NT2/D1 (cell line): Measurements from ENCODE around the gene ASPG.

Experiments used
- DNase-seq: peaks from one replicate; pipeline ENCODE4 v3.0.0-alpha.2; 2011; ENCODE audit warnings: low read depth, low spot score
- H3K27me3 ChIP-seq: 2 replicates; pipeline ENCODE4 v1.6.0; 2011; ENCODE audit warnings: mild to moderate bottlenecking; ENCODE audit not compliant: insufficient read length, insufficient read depth
- H3K36me3 ChIP-seq: 2 replicates; pipeline ENCODE4 v1.6.1; 2011; ENCODE audit warnings: mild to moderate bottlenecking, low read length, mixed read lengths; ENCODE audit not compliant: insufficient read depth, insufficient read length
- H3K4me1 ChIP-seq: 2 replicates; pipeline ENCODE4 v1.5.1; 2011; ENCODE audit not compliant: insufficient read depth, insufficient read length
- H3K4me3 ChIP-seq: 2 replicates; pipeline ENCODE4 v1.5.1; 2011; ENCODE audit warnings: low read depth; ENCODE audit not compliant: insufficient read length
- H3K9ac ChIP-seq: 2 replicates; pipeline ENCODE4 v1.6.0; 2011; ENCODE audit warnings: low read depth; ENCODE audit not compliant: insufficient read length
- H3K9me3 ChIP-seq: 2 replicates; pipeline ENCODE4 v1.5.1; 2011; ENCODE audit warnings: mild to moderate bottlenecking, low read length; ENCODE audit not compliant: insufficient read depth
- SUZ12 ChIP-seq: IDR thresholded peaks from 2 replicates; pipeline ENCODE4 v1.6.1; 2011; ENCODE audit not compliant: insufficient read length, insufficient read depth; ENCODE audit errors: extremely low read depth
- YY1 ChIP-seq: IDR thresholded peaks from 2 replicates; pipeline ENCODE4 v1.6.1; 2011; ENCODE audit not compliant: insufficient read length, insufficient read depth
- ZNF274 ChIP-seq: IDR thresholded peaks from 2 replicates; pipeline ENCODE4 v1.6.1; 2011; ENCODE audit warnings: mild to moderate bottlenecking, low read depth, low read length

ASPG gene

GRCh38 chr14:104078031-104078455, 7.5 kb upstream of the ASPG start:
- H3K9me3 ChIP-seq: peaks cover 12% of the 10 kb centered on the region; the same call in 1 of the 2 replicates
- H3K36me3 ChIP-seq: no peaks in the 10 kb centered on the region
- DNase-seq: peak; percentile 78
- no peak overlapping the region for H3K4me3 ChIP-seq
- no peaks in the 10 kb centered on the region for H3K27me3 ChIP-seq
- H3K9ac ChIP-seq: no peak overlapping the region
- TF ChIP-seq ZNF274 (no peak), SUZ12 (no peak), YY1 (no peak)
- H3K4me1 ChIP-seq: no peaks in the 10 kb centered on the region

GRCh38 chr14:104080376-104081260, 4.9 kb upstream of the ASPG start:
- Histone ChIP-seq H3K4me3 (no peak overlapping the region), H3K36me3 (no peaks in the 10 kb centered on the region), H3K9me3 (no peaks in the 10 kb centered on the region), H3K9ac (no peak overlapping the region), H3K27me3 (peaks cover under 1% of the 10 kb centered on the region), H3K4me1 (no peaks in the 10 kb centered on the region)
- no peak for TF ChIP-seq ZNF274
- no peak for TF ChIP-seq SUZ12
- no peak for TF ChIP-seq YY1
- DNase-seq: no peak

DNA sequence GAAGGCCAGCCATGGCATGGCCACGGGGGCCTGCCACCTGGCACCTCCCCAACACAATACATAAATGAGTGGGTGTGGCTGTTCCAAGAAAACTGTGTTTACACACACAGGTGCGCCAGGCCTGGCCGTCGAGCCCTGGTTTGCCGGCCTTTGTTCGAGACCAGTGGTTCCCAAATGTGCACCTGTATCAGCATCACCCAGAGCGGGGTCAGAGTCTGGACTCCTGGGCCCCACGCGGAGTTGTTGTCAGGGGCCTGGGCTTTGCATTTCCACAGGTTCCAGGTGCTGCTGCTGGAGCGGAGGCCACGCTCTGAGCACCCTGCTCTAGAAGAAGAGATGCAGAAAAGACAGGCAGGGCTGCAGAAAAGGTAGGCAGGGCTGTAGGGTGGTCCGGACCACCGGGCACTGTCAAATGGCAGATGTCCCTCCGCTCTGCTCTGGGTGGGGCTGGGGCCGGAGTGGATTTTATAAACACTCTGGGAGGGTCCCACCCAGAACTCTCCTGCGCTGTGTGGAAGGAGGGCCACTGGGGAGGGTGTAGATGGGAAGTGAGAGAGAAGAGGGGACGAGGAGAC, 4.2 kb upstream of the ASPG start:
- DNase-seq: no peak
- H3K9ac ChIP-seq: no peak overlapping the region
- H3K27me3 ChIP-seq: peaks cover 8% of the 10 kb centered on the region
- H3K4me1 ChIP-seq: no peaks in the 10 kb centered on the region
- TF ChIP-seq YY1 (no peak), SUZ12 (no peak), ZNF274 (no peak)
- no peaks in the 10 kb centered on the region for H3K36me3 ChIP-seq
- no peak overlapping the region for H3K4me3 ChIP-seq
- H3K9me3 ChIP-seq: no peaks in the 10 kb centered on the region

DNA sequence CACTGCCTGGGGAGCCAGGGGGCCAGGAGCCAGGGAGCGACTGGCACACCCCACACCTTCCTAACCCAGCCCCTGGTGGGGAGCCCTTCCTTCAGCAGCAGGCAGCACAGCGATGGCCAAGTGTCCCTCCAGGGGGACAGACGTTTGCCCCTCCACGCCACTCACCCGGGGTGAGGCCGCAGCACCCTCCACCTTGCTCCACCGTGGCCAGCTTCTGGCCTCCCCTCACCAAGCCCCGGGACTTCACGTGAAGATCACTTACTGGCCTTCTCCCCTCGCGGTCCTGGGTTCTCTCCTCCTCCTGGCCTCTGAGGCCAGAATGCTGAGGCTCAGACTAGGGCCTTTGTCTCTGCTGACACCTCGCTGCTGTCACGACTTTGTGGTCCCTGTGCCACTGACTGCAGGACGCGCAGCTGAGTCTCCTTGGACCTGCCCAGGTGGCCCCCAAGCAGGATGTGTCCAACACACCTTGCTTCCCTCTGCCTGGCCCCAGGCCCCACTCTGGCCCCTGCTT, 3.5 kb upstream of the ASPG start:
- Histone ChIP-seq H3K4me3 (no peak overlapping the region), H3K27me3 (peaks cover 10% of the 10 kb centered on the region), H3K9me3 (no peaks in the 10 kb centered on the region), H3K36me3 (no peaks in the 10 kb centered on the region), H3K4me1 (no peaks in the 10 kb centered on the region), H3K9ac (no peak overlapping the region)
- no peak for DNase-seq
- no peak for TF ChIP-seq YY1
- no peak for TF ChIP-seq SUZ12
- no peak for TF ChIP-seq ZNF274

DNA sequence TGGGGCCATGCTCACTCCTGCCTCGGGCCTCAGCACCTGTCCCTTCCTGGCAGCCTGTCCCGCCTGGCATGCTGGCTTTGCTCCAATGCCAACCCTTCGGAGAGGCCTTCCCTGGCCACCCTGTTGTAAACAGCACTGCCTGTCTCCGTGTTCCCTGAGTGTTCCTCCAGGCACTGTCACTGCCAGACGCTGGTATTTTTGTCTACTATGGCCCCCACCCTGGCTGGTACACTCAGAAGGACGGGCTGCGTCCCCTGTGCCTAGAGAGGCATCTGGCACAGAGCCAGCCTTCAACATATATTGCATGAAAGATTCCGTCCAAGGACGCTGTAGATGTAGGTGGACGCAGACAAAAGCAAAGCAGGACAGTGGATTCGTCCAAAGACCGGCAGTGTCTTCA, 2.7 kb upstream of the ASPG start:
- H3K4me3 ChIP-seq: no peak overlapping the region
- H3K27me3 ChIP-seq: peaks cover 10% of the 10 kb centered on the region
- no peaks in the 10 kb centered on the region for H3K9me3 ChIP-seq
- DNase-seq: no peak
- H3K36me3 ChIP-seq: no peaks in the 10 kb centered on the region
- H3K4me1 ChIP-seq: no peaks in the 10 kb centered on the region
- H3K9ac ChIP-seq: peak overlapping the region; percentile 10
- TF ChIP-seq YY1 (no peak), ZNF274 (no peak), SUZ12 (no peak)

GRCh38 chr14:104084251-104085002, 1.1 kb upstream of the ASPG start:
- Histone ChIP-seq H3K4me3 (no peak overlapping the region), H3K9me3 (no peaks in the 10 kb centered on the region), H3K9ac (peak overlapping the region; percentile 2), H3K36me3 (no peaks in the 10 kb centered on the region), H3K27me3 (peaks cover 10% of the 10 kb centered on the region), H3K4me1 (no peaks in the 10 kb centered on the region)
- no peak for TF ChIP-seq YY1
- TF ChIP-seq ZNF274: no peak
- TF ChIP-seq SUZ12: no peak
- no peak for DNase-seq

GRCh38 chr14:104085889-104086201, 345 bp downstream of the ASPG start:
- no peak for DNase-seq
- peak overlapping the region; percentile 40 for H3K4me3 ChIP-seq
- no peaks in the 10 kb centered on the region; the same call in 1 of the 2 replicates for H3K9me3 ChIP-seq
- TF ChIP-seq ZNF274: no peak
- no peak for TF ChIP-seq SUZ12
- no peaks in the 10 kb centered on the region for H3K4me1 ChIP-seq
- H3K27me3 ChIP-seq: peaks cover 10% of the 10 kb centered on the region
- peak overlapping the region; percentile 56 for H3K9ac ChIP-seq
- H3K36me3 ChIP-seq: no peaks in the 10 kb centered on the region
